Heart left ventricle (tissue), 16 donors: ENCODE results near the gene NUTM2A. TPM values are rescaled to one million over a fixed set of nuclear protein-coding genes. Genes with fewer than 3 reads are reported as not detected.
A peak's percentile ranks its signal among the peaks of the same experiment; 100 is the strongest.
"Not testable (repeated sequence)": the region's sequence is repeated elsewhere in the genome, so short reads cannot be mapped to it uniquely, and the experiment has no call there.

Experiments used
- ATAC-seq, 4 donors: fragments of 200-7000 bp; cut with Tn5 transposase; one replicate each; pipeline ENCODE4 v1.9.1; 2020 to 2022; ENCODE audit warnings: moderate library complexity in 4 of 4, mild to moderate bottlenecking in 3 of 4, moderate number of reproducible peaks in 1 of 4
- DNase-seq, 5 donors: peaks; one replicate each; pipeline ENCODE4 v3.0.0-alpha.2; 2020
- H3K27ac ChIP-seq, 12 donors: fragments of 200-600 bp; sonication (generic) in 4 of 12; one replicate each; pipeline versions ENCODE4 v1.5.0 to v1.8.0; 2016 to 2022; ENCODE audit warnings: mild to moderate bottlenecking in 2 of 12
- H3K27me3 ChIP-seq, 9 donors: fragments of 200-600 bp; sonication (generic) in 2 of 9; one replicate each; pipeline versions ENCODE4 v1.5.1 to v1.8.0; 2016 to 2022; ENCODE audit warnings: mild to moderate bottlenecking in 3 of 9
- H3K36me3 ChIP-seq, 9 donors: fragments of 200-600 bp; sonication (generic) in 2 of 9; one replicate each; pipeline versions ENCODE4 v1.5.0 to v1.8.0; 2018 to 2022; ENCODE audit warnings: mild to moderate bottlenecking in 2 of 9
- H3K4me1 ChIP-seq, 12 donors: fragments of 200-600 bp; sonication (generic) in 4 of 12; one replicate each; pipeline versions ENCODE4 v1.5.0 to v1.8.0; 2016 to 2022; ENCODE audit warnings: mild to moderate bottlenecking in 3 of 12
- H3K4me3 ChIP-seq, 12 donors: fragments of 200-600 bp; sonication (generic) in 4 of 12; one replicate each; pipeline versions ENCODE4 v1.5.0 to v1.8.0; 2017 to 2022; ENCODE audit warnings: mild to moderate bottlenecking in 9 of 12, moderate library complexity in 4 of 12
- H3K9me3 ChIP-seq, 12 donors: fragments of 200-600 bp; sonication (generic) in 4 of 12; one replicate each; pipeline versions ENCODE4 v1.5.0 to v1.8.0; 2016 to 2022; ENCODE audit warnings: mild to moderate bottlenecking in 1 of 12
- WGBS, 4 donors: extraction: QIAGEN DNeasy Blood & Tissue Kit in 2 of 4; methylation state at CpG; one replicate each; pipeline versions ENCODE4 v1.1.5 to v1.1.7; 2013 to 2018; 5-methylcytosine and 5-hydroxymethylcytosine counted together
- intact Hi-C, 10 donors: fragments of 100-400 bp; cut with DNase I; formaldehyde crosslinking; loops; one replicate each; pipeline versions ENCODE4 v1.11.1 to v1.14.2; 2022
- polyA plus RNA-seq, 2 donors: library from polyadenylated mRNA; stranded (reverse); fragments of 200-250 nt; gene quantifications; one replicate each; pipeline ENCODE4 v1.2.3, GENCODE V29; 2013
- total RNA-seq, 9 donors: library from RNA; depleted of rRNA in 2 of 9; stranded (reverse); fragments of >200 nt in 2 of 9; fragmentation: NEBNext Ultra II Directional in 3 of 9; extraction: Animal tissue kit (Norgen Biotek cat#: 25700) in 3 of 9; gene quantifications; one replicate each; pipeline versions ENCODE4 v1.1.0 to v1.2.4, GENCODE V29; 2016 to 2023
- donor health status: ischemic (EF 13 %, LVEDD 7.1; RV severe dilation, severe dysfunction).
- donor health status: healthy with polysubstance abuse.
- donor health status: DM: no; HTN: yes; CAD: no.
- donor health status: DM: no; HTN: no; CAD: no.
- donor health status: ischemic (EF 25% LVEDD 6.9; RV normal size, moderate dysfunction).
- donor health status: ischemic (EF 25% LVEDD 5.7; RV mildly dilated, moderate dysfunction).
- donor health status: healthy.
- donor health status: DM: yes; HTN: yes; CAD: no.
- donor health status: ischemic (EF 35%, LVEDD 5.7; RV mildly dilated, moderate dysfunction).
- donor health status: nonischemic (EF 11% LVEDD 7.7; RV severe dilation, severe dysfunction).
- donor health status: DM: yes; HTN: yes; CAD: no.
- donor health status: PGD.
- donor health status: ischemic (EF 29% LVEDD 5.4; RV normal size, mild dysfunction).
- donor health status: nonischemic (EF 23%, LVEDD 6.1; RV moderate dilation, normal function).

Gene NUTM2A
- total and polyA plus RNA-seq, 11 donors, result 0.56 to 3.8 (median 1.6) TPM

GRCh38 chr10:87211848-87212247 is 13.4 kb upstream of the NUTM2A start:
- H3K4me1 ChIP-seq, result peaks cover 0 to 22% (median 2%) of the 10 kb centered on the region in 12 donors
- H3K36me3 ChIP-seq, DNase-seq, intact Hi-C loops, ATAC-seq, H3K27ac ChIP-seq, H3K9me3 ChIP-seq, H3K27me3 ChIP-seq, H3K4me3 ChIP-seq: not testable (repeated sequence)
- WGBS, 4 donors, result 43 to 60% (median 52%) methylated on average over 2 of the region's 2 CpGs

GRCh38 chr10:87213150-87213765 is 12.0 kb upstream of the NUTM2A start:
- H3K4me1 ChIP-seq, result peaks cover 0 to 16% (median 2%) of the 10 kb centered on the region in 12 donors
- DNase-seq, H3K27me3 ChIP-seq, H3K9me3 ChIP-seq, intact Hi-C loops, H3K4me3 ChIP-seq, H3K36me3 ChIP-seq: not testable (repeated sequence)
- ATAC-seq, result peak in 1 of 4 donors; percentile 17
- peak overlapping the region in 4 of 12 donors; percentile 27 to 72 (median 55) for H3K27ac ChIP-seq
- WGBS, 4 donors, result 84 to 93% (median 89%) methylated on average over 4 to 7 of the region's 8 CpGs

- WGBS, 4 donors, result 48 to 87% (median 60%) methylated on average over 12 to 21 of the region's 21 CpGs
- H3K9me3 ChIP-seq, intact Hi-C loops, H3K36me3 ChIP-seq, H3K4me3 ChIP-seq, H3K27me3 ChIP-seq: not testable (repeated sequence)
- Histone ChIP-seq H3K4me1 (peaks cover 0 to 16% (median 2%) of the 10 kb centered on the region in 12 donors), H3K27ac (peak overlapping the region in 9 of 12 donors; percentile 18 to 76 (median 62))
- DNase-seq (peak; percentile 49 to 85 (median 78)), ATAC-seq (peak; percentile 82 to 90 (median 88))
Measured at GRCh38 chr10:87213806-87214205, 11.4 kb upstream of the NUTM2A start.

- H3K9me3 ChIP-seq, H3K27ac ChIP-seq, H3K4me3 ChIP-seq, H3K36me3 ChIP-seq, intact Hi-C loops, H3K27me3 ChIP-seq: not testable (repeated sequence)
- 55 to 74% (median 60%) methylated on average over 2 to 11 of the region's 11 CpGs; no CpG with 5 or more reads in 1 of the 4 donors for WGBS, 4 donors
- peaks cover 0 to 16% (median 2%) of the 10 kb centered on the region in 12 donors for H3K4me1 ChIP-seq
- peak in 2 of 5 donors; percentile 40 to 43 for DNase-seq
- ATAC-seq, result peak in 3 of 4 donors; percentile 21 to 59 (median 54)
Measured at GRCh38 chr10:87216120-87216519, 9.1 kb upstream of the NUTM2A start.

GRCh38 chr10:87219370-87219769 is 5.9 kb upstream of the NUTM2A start:
- intact Hi-C loops, ATAC-seq: not testable (repeated sequence)
- 67 to 93% (median 76%) methylated on average over 1 of the region's 5 CpGs; no CpG with 5 or more reads in 1 of the 4 donors for WGBS, 4 donors

GRCh38 chr10:87222789-87223188 is 2.5 kb upstream of the NUTM2A start:
- intact Hi-C loops, H3K27ac ChIP-seq, ATAC-seq, DNase-seq, H3K4me1 ChIP-seq, H3K27me3 ChIP-seq, H3K36me3 ChIP-seq, H3K4me3 ChIP-seq, H3K9me3 ChIP-seq: not testable (repeated sequence)
- 82 to 99% (median 93%) methylated on average over 9 to 30 of the region's 30 CpGs for WGBS, 4 donors

More at GRCh38 chr10:87219370-87219769, 5.9 kb upstream of the NUTM2A start:
- H3K36me3 ChIP-seq, H3K27ac ChIP-seq, H3K9me3 ChIP-seq, H3K4me3 ChIP-seq, H3K4me1 ChIP-seq, DNase-seq, H3K27me3 ChIP-seq: not testable (repeated sequence)

- H3K4me3 ChIP-seq, H3K4me1 ChIP-seq, ATAC-seq, intact Hi-C loops, H3K27ac ChIP-seq, H3K27me3 ChIP-seq, DNase-seq, H3K9me3 ChIP-seq, H3K36me3 ChIP-seq: not testable (repeated sequence)
- 94 to 98% (median 95%) methylated on average over 9 of the region's 20 CpGs; no CpG with 5 or more reads in 1 of the 4 donors for WGBS, 4 donors
Measured at GRCh38 chr10:87228247-87228646, 3.0 kb downstream of the NUTM2A start.

- H3K9me3 ChIP-seq, intact Hi-C loops, H3K27me3 ChIP-seq, H3K4me3 ChIP-seq, H3K27ac ChIP-seq, H3K36me3 ChIP-seq, ATAC-seq, H3K4me1 ChIP-seq: not testable (repeated sequence)
- peak in 1 of 5 donors; percentile 29 for DNase-seq
- WGBS, 4 donors, result 94 to 100% (median 97%) methylated on average over 4 to 9 of the region's 9 CpGs
Measured at GRCh38 chr10:87229211-87229610, 4.0 kb downstream of the NUTM2A start.

- 78 to 100% (median 88%) methylated on average over 1 to 5 of the region's 7 CpGs; no CpG with 5 or more reads in 1 of the 4 donors for WGBS, 4 donors
- ATAC-seq, H3K9me3 ChIP-seq, DNase-seq, H3K4me1 ChIP-seq, H3K36me3 ChIP-seq, H3K4me3 ChIP-seq, H3K27me3 ChIP-seq, intact Hi-C loops, H3K27ac ChIP-seq: not testable (repeated sequence)
Measured at GRCh38 chr10:87234854-87235253, 9.6 kb downstream of the NUTM2A start.

- WGBS, 4 donors, result 80 to 88% (median 86%) methylated on average over 3 of the region's 5 CpGs
- intact Hi-C loops, H3K9me3 ChIP-seq, ATAC-seq, H3K27ac ChIP-seq, H3K4me1 ChIP-seq, DNase-seq, H3K27me3 ChIP-seq, H3K36me3 ChIP-seq, H3K4me3 ChIP-seq: not testable (repeated sequence)
Measured at GRCh38 chr10:87237244-87237643, 12.0 kb downstream of the NUTM2A start.

- WGBS, 4 donors, result 52 to 84% (median 82%) methylated on average over 2 of the region's 6 CpGs
Measured at GRCh38 chr10:87239346-87239808, 14.1 kb downstream of the NUTM2A start.

More at GRCh38 chr10:87239346-87239808, 14.1 kb downstream of the NUTM2A start:
- H3K4me1 ChIP-seq, H3K27ac ChIP-seq, DNase-seq, H3K4me3 ChIP-seq, H3K36me3 ChIP-seq, ATAC-seq, H3K27me3 ChIP-seq, H3K9me3 ChIP-seq, intact Hi-C loops: not testable (repeated sequence)
